GM12878 (cell line): ENCODE data around the gene RNU6-9. TPM values are rescaled to one million over a fixed set of nuclear protein-coding genes. Genes with fewer than 3 reads are reported as not detected.
A peak's percentile ranks its signal among the peaks of the same experiment; 100 is the strongest.

Source experiments
- ATAC-seq: fragments of 200-7000 bp; cut with Tn5 transposase; 3 replicates; pipeline ENCODE4 v1.9.1; 2020; ENCODE audit warnings: mild to moderate bottlenecking, moderate library complexity
- BruUV-seq: library from RNA; stranded (reverse); fragments of 400-500 nt; replicated peaks from 2 replicates; lab custom pipeline; 2021; lab: Mats Ljungman, UMichigan
- CTCF ChIA-PET: fragments of 300-600 bp; sonication (Branson Sonifier 250); formaldehyde crosslinking; extraction: SDS; loops from one replicate; lab custom pipeline; 2021; ENCODE audit warnings: inconsistent platforms; lab: Yijun Ruan, JAX
- POLR2A ChIA-PET: fragments of 350-600 bp; formaldehyde crosslinking; extraction: SDS; loops from one replicate; lab custom pipeline; 2021; ENCODE audit warnings: inconsistent platforms; lab: Charles Lee
- RAD21 ChIA-PET: fragments of 300-600 bp; sonication (Branson Sonifier 250); formaldehyde crosslinking; loops from one replicate; lab custom pipeline; 2023; ENCODE audit warnings: antibody characterized with exemption; ENCODE audit not compliant: unreplicated experiment; lab: Charles Lee
- SMC1A ChIA-PET: fragments of 300-600 bp; sonication (Branson Sonifier 250); formaldehyde crosslinking; loops from one replicate; lab custom pipeline; 2023; ENCODE audit not compliant: unreplicated experiment, uncharacterized antibody; lab: Charles Lee
- DNase-seq: peaks from one replicate; pipeline ENCODE4 v3.0.0-alpha.2; 2011; ENCODE audit warnings: low read depth, low spot score
- FAIRE-seq: peaks from 3 replicates; lab custom pipeline; 2011; peaks lifted over from hg19 to GRCh38; lab: Jason Lieb, UNC
- H2AFZ ChIP-seq: 2 replicates; pipeline ENCODE4 v1.6.0; 2011; ENCODE audit warnings: low read depth, low read length, control low read depth; ENCODE audit not compliant: control insufficient read depth
- H3K27ac ChIP-seq: 2 replicates; pipeline ENCODE4 v1.5.1; 2011; ENCODE audit warnings: control low read depth; ENCODE audit not compliant: control insufficient read depth, insufficient read depth
- H3K27me3 ChIP-seq, 2 experiments: replicated peaks in 1 of 2; 2 replicates each; pipeline versions ENCODE4 v1.6.0 to v1.6.1; 2011; ENCODE audit warnings: low read length in 1 of 2; ENCODE audit not compliant: control insufficient read depth in 2 of 2, insufficient read depth in 2 of 2
- H3K36me3 ChIP-seq, 2 experiments: 2 replicates each; pipeline ENCODE4 v1.5.1; 2011; ENCODE audit warnings: low read length in 1 of 2; ENCODE audit not compliant: control insufficient read depth in 2 of 2, insufficient read depth in 2 of 2
- H3K4me1 ChIP-seq: 2 replicates; pipeline ENCODE4 v1.6.1; 2011; ENCODE audit warnings: mild to moderate bottlenecking, low read length, moderate library complexity, mixed read lengths; ENCODE audit not compliant: control insufficient read depth, insufficient read depth
- H3K4me2 ChIP-seq: 2 replicates; pipeline ENCODE4 v1.6.0; 2011; ENCODE audit warnings: control low read depth; ENCODE audit not compliant: control insufficient read depth, insufficient read depth
- H3K4me3 ChIP-seq: fragments of 200-600 bp; sonication (generic); 2 replicates; pipeline ENCODE4 v1.5.1; 2016
- H3K79me2 ChIP-seq: 2 replicates; pipeline ENCODE4 v1.6.0; 2011; ENCODE audit warnings: low read length; ENCODE audit not compliant: control insufficient read depth, insufficient read depth
- H3K9ac ChIP-seq: 2 replicates; pipeline ENCODE4 v1.8.0; 2011; ENCODE audit warnings: low read length, control low read depth, mixed read lengths; ENCODE audit not compliant: control insufficient read depth, insufficient read depth
- H3K9me3 ChIP-seq: replicated peaks from 3 replicates; pipeline ENCODE4 v1.5.1; 2011; ENCODE audit warnings: mild to moderate bottlenecking, low read length; ENCODE audit not compliant: control insufficient read depth, insufficient read depth
- H4K20me1 ChIP-seq: 2 replicates; pipeline ENCODE4 v1.6.0; 2011; ENCODE audit not compliant: control insufficient read depth, insufficient read depth
- BMI1 ChIP-seq: fragments of 450-650 bp; IDR thresholded peaks from 2 replicates; pipeline ENCODE4 v1.6.1; 2016; ENCODE audit warnings: mild to moderate bottlenecking, moderate library complexity, borderline replicate concordance
- CHD4 ChIP-seq: fragments of 200-600 bp; sonication (generic); IDR thresholded peaks from 2 replicates; pipeline ENCODE4 v1.6.1; 2016; ENCODE audit warnings: mild to moderate bottlenecking
- DPF2 ChIP-seq: fragments of 450-650 bp; IDR thresholded peaks from 2 replicates; pipeline ENCODE4 v1.6.1; 2017; ENCODE audit warnings: mild to moderate bottlenecking
- SMAD1 ChIP-seq: fragments of 450-650 bp; IDR thresholded peaks from 2 replicates; pipeline ENCODE4 v1.6.1; 2018; ENCODE audit warnings: mild to moderate bottlenecking, low read depth; ENCODE audit not compliant: partially characterized antibody
- SUPT20H ChIP-seq: IDR thresholded peaks from 2 replicates; pipeline ENCODE4 v1.6.1; 2011; ENCODE audit warnings: low read depth, mild to moderate bottlenecking, low read length, moderate library complexity, borderline replicate concordance; ENCODE audit not compliant: control insufficient read depth
- TCF12 ChIP-seq: IDR thresholded peaks from 2 replicates; pipeline ENCODE4 v1.6.1; 2011; ENCODE audit warnings: low read depth, mild to moderate bottlenecking, low read length
- WRNIP1 ChIP-seq: IDR thresholded peaks from 2 replicates; pipeline ENCODE4 v1.6.1; 2011; ENCODE audit warnings: low read depth, low read length, improper control_type of control experiment, borderline replicate concordance
- ZNF24 ChIP-seq: fragments of 450-650 bp; IDR thresholded peaks from 2 replicates; pipeline ENCODE4 v1.6.1; 2017; ENCODE audit warnings: antibody characterized with exemption, mild to moderate bottlenecking
- whole genome bisulfite sequencing: methylation state at CpG from one replicate; pipeline ENCODE4 v1.1.6; 2016; ENCODE audit warnings: low lambda C conversion rate; ENCODE audit not compliant: insufficient replicate concordance, insufficient coverage; ENCODE audit errors: missing lambda C conversion rate; 5-methylcytosine and 5-hydroxymethylcytosine counted together
- in situ Hi-C: fragments of 300-500 bp; cut with MboI; formaldehyde crosslinking; loops from 9 replicates; pipeline ENCODE4 v1.14.3; 2018; ENCODE audit warnings: mixed read lengths
- intact Hi-C: fragments of 100-400 bp; cut with micrococcal nuclease; formaldehyde crosslinking; loops from one replicate; pipeline ENCODE4 v1.14.2; 2022; ENCODE audit not compliant: unreplicated experiment
- polyA plus RNA-seq, 11 experiments: library from polyadenylated mRNA; depleted of rRNA in 4 of 11; unstranded in 6 of 11; stranded (reverse) in 5 of 11; fragments of >200 nt; fragmentation: Nextera tagmentation in 4 of 11; fragmentation: Illumina TruSeq in 1 of 11; extraction: Ambion mirVana in 4 of 11; extraction: Trizol in 1 of 11; gene quantifications; 1 replicate in 1 of 11; 2 replicates in 10 of 11; pipeline versions ENCODE4 v1.2.1 to v1.2.3, GENCODE V29; 2011 to 2016; ENCODE audit warnings: inconsistent platforms in 2 of 11, missing spikeins in 2 of 11, low read depth in 1 of 11
- total RNA-seq, 4 experiments: library from RNA; depleted of rRNA in 3 of 4; stranded (reverse); fragments of >200 nt in 3 of 4; fragmentation: Illumina TruSeq in 1 of 4; extraction: Trizol in 1 of 4; gene quantifications; 2 replicates each; pipeline versions ENCODE4 v1.2.1 to v1.2.3, GENCODE V29; 2013 to 2021
- TF ChIP-seq, protein P1 (sequence below): IDR thresholded peaks from 2 replicates; pipeline ENCODE4 v1.6.1; 2012; ENCODE audit warnings: improper control_type of control experiment, low read depth, low read length; ENCODE audit not compliant: insufficient replicate concordance
- TF ChIP-seq, protein P2 (sequence below): fragments of 450-650 bp; IDR thresholded peaks from 2 replicates; pipeline ENCODE4 v1.6.1; 2016; ENCODE audit warnings: mild to moderate bottlenecking
- TF ChIP-seq, protein P3 (sequence below): fragments of 150-350 bp; IDR thresholded peaks from 2 replicates; pipeline ENCODE4 v1.6.1; 2016; ENCODE audit warnings: low read depth, low read length

The RNU6-9 gene
- total and polyA plus RNA-seq, 10 of the 15 experiments (the other 5 are each of a cell fraction or from before 2014, with no cell fraction given), result not detected

DNA sequence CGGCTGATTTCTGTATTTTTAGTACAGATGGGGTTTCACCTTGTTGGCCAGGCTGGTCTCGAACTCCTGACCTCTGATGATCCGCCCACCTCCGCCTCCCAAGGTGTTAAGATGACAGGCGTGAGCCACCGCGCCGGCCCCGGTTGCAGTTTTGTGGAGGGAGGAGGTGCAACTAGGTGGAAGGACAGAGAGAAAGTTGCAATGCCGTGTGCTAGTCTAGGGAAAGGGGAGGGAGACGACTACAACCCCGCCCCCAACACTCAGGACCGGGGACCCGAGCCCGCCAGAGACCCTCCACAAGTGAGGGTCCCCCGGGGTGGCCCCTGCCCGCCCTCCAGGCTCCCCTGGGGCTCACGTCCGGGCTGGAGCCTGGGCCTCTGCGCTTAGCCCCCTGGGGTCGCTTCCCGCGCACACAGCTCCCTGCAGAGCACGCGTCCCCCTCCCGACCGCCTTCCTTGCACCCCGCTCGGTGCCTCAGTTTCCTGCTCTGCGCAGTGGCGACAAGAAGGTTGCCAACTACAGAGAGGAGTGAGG lies 31.3 kb downstream of the RNU6-9 start:
- ChIA-PET POLR2A (interaction anchor here (0.6 to 3.9 kb wide), 4 partner anchors 14 to 60 kb away, joined by 3 to 36 read pairs (median 20); partner anchors contain the start of gene WDR18), RAD21 (interaction anchor here (0.7 to 4.4 kb wide), 9 partner anchors 14 to 209 kb away, joined by 3 to 95 read pairs (median 4); partner anchors contain the start of gene WDR18), SMC1A (interaction anchor here (1.0 to 4.3 kb wide), 6 partner anchors 14 to 61 kb away, joined by 3 to 119 read pairs (median 9); partner anchors contain the start of gene WDR18), CTCF (interaction anchor here (0.6 to 4.0 kb wide), 12 partner anchors 20 to 172 kb away, joined by 3 to 150 read pairs (median 4); partner anchors contain the start of gene WDR18)
- Histone ChIP-seq H3K4me1 (peaks cover 23% of the 10 kb centered on the region), H3K36me3 (peaks cover 3 to 6% of the 10 kb centered on the region in 2 experiments; a peak in 3 of 4 replicates), H3K4me3 (peak overlapping the region; percentile 99), H3K9ac (peak overlapping the region; percentile 97), H3K9me3 (no peaks in the 10 kb centered on the region), H3K27me3 (no peaks in the 10 kb centered on the region), H3K4me2 (peak overlapping the region; percentile 89), H2AFZ (peak overlapping the region; percentile 78), H4K20me1 (no peaks in the 10 kb centered on the region), H3K79me2 (peaks cover 47% of the 10 kb centered on the region), H3K27ac (peak overlapping the region; percentile 96)
- BruUV-seq, result no TSS peak
- no peak for DNase-seq
- FAIRE-seq, result peak; percentile 49
- ATAC-seq, result peak; percentile 16
- intact Hi-C loops, result loop anchor here (1.0 to 10.0 kb wide), 4 partner anchors 23 to 320 kb away; partner anchors contain the start of genes ATP5F1D, GRIN3B, MIDN and WDR18
- in situ Hi-C loops, result loop anchor here (5.0 kb wide), 3 partner anchors 58 to 152 kb away; partner anchors contain the start of genes CFD and WDR18
- WGBS, result under 1% methylated on average over 25 of the region's 31 CpGs
- no peak for TF ChIP-seq TCF12
- TF ChIP-seq, protein P1, sequence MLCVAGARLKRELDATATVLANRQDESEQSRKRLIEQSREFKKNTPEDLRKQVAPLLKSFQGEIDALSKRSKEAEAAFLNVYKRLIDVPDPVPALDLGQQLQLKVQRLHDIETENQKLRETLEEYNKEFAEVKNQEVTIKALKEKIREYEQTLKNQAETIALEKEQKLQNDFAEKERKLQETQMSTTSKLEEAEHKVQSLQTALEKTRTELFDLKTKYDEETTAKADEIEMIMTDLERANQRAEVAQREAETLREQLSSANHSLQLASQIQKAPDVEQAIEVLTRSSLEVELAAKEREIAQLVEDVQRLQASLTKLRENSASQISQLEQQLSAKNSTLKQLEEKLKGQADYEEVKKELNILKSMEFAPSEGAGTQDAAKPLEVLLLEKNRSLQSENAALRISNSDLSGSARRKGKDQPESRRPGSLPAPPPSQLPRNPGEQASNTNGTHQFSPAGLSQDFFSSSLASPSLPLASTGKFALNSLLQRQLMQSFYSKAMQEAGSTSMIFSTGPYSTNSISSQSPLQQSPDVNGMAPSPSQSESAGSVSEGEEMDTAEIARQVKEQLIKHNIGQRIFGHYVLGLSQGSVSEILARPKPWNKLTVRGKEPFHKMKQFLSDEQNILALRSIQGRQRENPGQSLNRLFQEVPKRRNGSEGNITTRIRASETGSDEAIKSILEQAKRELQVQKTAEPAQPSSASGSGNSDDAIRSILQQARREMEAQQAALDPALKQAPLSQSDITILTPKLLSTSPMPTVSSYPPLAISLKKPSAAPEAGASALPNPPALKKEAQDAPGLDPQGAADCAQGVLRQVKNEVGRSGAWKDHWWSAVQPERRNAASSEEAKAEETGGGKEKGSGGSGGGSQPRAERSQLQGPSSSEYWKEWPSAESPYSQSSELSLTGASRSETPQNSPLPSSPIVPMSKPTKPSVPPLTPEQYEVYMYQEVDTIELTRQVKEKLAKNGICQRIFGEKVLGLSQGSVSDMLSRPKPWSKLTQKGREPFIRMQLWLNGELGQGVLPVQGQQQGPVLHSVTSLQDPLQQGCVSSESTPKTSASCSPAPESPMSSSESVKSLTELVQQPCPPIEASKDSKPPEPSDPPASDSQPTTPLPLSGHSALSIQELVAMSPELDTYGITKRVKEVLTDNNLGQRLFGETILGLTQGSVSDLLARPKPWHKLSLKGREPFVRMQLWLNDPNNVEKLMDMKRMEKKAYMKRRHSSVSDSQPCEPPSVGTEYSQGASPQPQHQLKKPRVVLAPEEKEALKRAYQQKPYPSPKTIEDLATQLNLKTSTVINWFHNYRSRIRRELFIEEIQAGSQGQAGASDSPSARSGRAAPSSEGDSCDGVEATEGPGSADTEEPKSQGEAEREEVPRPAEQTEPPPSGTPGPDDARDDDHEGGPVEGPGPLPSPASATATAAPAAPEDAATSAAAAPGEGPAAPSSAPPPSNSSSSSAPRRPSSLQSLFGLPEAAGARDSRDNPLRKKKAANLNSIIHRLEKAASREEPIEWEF, result no peak
- TF ChIP-seq, protein P2, sequence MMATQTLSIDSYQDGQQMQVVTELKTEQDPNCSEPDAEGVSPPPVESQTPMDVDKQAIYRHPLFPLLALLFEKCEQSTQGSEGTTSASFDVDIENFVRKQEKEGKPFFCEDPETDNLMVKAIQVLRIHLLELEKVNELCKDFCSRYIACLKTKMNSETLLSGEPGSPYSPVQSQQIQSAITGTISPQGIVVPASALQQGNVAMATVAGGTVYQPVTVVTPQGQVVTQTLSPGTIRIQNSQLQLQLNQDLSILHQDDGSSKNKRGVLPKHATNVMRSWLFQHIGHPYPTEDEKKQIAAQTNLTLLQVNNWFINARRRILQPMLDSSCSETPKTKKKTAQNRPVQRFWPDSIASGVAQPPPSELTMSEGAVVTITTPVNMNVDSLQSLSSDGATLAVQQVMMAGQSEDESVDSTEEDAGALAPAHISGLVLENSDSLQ, result peak; percentile 72
- TF ChIP-seq SUPT20H, result no peak
- no peak for TF ChIP-seq ZNF24
- no peak for TF ChIP-seq WRNIP1
- TF ChIP-seq, protein P3, sequence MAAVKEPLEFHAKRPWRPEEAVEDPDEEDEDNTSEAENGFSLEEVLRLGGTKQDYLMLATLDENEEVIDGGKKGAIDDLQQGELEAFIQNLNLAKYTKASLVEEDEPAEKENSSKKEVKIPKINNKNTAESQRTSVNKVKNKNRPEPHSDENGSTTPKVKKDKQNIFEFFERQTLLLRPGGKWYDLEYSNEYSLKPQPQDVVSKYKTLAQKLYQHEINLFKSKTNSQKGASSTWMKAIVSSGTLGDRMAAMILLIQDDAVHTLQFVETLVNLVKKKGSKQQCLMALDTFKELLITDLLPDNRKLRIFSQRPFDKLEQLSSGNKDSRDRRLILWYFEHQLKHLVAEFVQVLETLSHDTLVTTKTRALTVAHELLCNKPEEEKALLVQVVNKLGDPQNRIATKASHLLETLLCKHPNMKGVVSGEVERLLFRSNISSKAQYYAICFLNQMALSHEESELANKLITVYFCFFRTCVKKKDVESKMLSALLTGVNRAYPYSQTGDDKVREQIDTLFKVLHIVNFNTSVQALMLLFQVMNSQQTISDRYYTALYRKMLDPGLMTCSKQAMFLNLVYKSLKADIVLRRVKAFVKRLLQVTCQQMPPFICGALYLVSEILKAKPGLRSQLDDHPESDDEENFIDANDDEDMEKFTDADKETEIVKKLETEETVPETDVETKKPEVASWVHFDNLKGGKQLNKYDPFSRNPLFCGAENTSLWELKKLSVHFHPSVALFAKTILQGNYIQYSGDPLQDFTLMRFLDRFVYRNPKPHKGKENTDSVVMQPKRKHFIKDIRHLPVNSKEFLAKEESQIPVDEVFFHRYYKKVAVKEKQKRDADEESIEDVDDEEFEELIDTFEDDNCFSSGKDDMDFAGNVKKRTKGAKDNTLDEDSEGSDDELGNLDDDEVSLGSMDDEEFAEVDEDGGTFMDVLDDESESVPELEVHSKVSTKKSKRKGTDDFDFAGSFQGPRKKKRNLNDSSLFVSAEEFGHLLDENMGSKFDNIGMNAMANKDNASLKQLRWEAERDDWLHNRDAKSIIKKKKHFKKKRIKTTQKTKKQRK, result no peak
- TF ChIP-seq CHD4, result 0 out of 2 replicates have a peak, but pooled peaks have one; percentile 18
- TF ChIP-seq SMAD1, result no peak
- no peak for TF ChIP-seq BMI1
- TF ChIP-seq DPF2, result no peak; the same call in 1 of the 2 replicates
